GM19043 (cell line): ENCODE results near the gene TRIM71.
"Not testable (repeated sequence)": the region's sequence is repeated elsewhere in the genome, so short reads cannot be mapped to it uniquely, and the experiment has no call there.

Experiments
- ATAC-seq: cut with Tn5 transposase; IDR thresholded peaks from one replicate; pipeline ENCODE4 v1.9.1; 2021; ENCODE audit warnings: low read depth; ENCODE audit not compliant: unreplicated experiment

The TRIM71 gene

GRCh38 chr3:32913790-32914446, 96.1 kb downstream of the TRIM71 start:
- ATAC-seq: no peak

GRCh38 chr3:32919920-32920319, 102.1 kb downstream of the TRIM71 start:
- no peak for ATAC-seq

GRCh38 chr3:32922078-32922477, 104.3 kb downstream of the TRIM71 start:
- no peak for ATAC-seq

GRCh38 chr3:32930161-32930560, 112.4 kb downstream of the TRIM71 start:
- ATAC-seq: no peak

- ATAC-seq: not testable (repeated sequence)
Observed at GRCh38 chr3:32931273-32931672, 113.5 kb downstream of the TRIM71 start.

- ATAC-seq: no peak
Observed at GRCh38 chr3:32934150-32934742, 116.4 kb downstream of the TRIM71 start.

- no peak for ATAC-seq
Observed at GRCh38 chr3:32937331-32937730, 119.5 kb downstream of the TRIM71 start.

DNA sequence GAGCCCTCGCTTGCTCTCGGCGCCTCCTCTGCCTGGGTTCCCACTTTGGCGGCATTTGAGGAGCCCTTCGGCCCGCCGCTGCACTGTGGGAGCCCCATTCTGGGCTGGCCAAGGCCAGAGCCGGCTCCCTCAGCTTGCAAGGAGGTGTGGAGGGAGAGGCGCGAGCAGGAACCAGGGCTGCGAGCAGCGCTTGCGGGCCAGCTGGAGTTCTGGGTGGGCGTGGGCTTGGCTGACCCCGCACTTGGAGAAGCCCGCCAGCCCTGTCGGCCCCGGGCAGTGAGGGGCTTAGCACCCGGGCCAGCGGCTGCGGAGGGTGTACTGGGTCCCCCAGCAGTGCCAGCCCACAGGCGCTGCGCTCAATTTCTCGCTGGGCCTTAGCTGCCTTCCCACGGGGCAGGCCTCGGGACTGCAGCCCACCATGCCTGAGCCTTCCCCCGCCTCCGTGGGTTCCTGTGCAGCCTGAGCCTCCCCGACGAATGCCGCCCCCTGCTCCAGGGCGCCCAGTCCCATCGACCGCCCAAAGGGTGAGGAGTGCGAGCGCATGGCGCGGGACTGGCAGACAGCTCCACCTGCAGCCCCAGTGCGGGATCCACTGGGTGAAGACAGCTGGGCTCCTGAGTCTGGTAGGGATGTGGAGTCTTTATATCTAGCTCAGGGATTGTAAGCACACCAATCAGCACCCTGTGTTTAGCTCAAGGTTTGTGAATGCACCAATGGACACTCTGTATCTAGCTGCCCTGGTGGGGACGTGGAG, 121.9 kb downstream of the TRIM71 start:
- not testable (repeated sequence) for ATAC-seq

DNA sequence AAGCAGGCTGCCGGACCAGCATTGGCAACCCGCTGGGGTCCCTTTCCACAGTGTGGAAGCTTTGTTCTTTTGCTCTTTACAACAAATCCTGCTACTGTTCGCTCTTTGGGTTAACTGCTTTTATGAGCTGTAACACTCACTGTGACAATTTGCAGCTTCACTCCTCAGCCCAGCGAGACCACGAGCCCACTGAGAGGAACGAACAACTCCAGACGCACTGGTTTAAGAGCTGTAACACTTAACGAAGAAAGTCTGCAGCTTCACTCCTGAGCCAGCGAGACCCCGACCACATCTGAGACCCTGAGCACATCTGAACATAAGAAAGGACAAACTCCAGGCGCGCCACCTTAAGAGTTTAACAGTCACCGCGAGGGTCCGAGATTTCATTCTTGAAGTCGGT, 122.9 kb downstream of the TRIM71 start:
- no peak for ATAC-seq

DNA sequence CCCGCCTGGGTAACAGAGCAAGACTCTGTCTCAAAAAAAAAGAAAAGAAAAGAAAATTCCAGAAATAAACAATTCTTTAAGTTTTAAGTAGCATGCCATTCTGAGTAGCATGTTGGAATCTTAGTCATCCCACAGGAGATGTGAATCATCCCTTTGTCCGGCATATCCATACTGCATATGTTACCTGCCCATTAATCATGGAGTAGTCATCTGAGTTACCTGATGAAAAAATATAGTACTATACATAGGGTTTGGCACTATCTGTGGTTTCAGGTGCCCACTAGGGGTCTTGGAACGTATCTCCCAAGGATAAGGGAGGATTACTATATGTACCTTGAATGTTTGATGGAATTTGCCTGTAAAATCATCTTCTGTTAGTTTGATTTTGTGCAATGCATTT, 127.3 kb downstream of the TRIM71 start:
- ATAC-seq: no peak

GRCh38 chr3:32945598-32945997, 127.8 kb downstream of the TRIM71 start:
- not testable (repeated sequence) for ATAC-seq

GRCh38 chr3:32946973-32947788, 129.4 kb downstream of the TRIM71 start:
- no peak for ATAC-seq
